Heart left ventricle (tissue), 16 donors: Measurements from ENCODE around the gene ANTKMT. TPM values are rescaled to one million over a fixed set of nuclear protein-coding genes. Genes with fewer than 3 reads are reported as not detected.

Experiments used
- ATAC-seq, 4 donors: fragments of 200-7000 bp; cut with Tn5 transposase; one replicate each; pipeline ENCODE4 v1.9.1; 2020 to 2022; ENCODE audit warnings: moderate library complexity in 4 of 4, mild to moderate bottlenecking in 3 of 4, moderate number of reproducible peaks in 1 of 4
- DNase-seq, 5 donors: peaks; one replicate each; pipeline ENCODE4 v3.0.0-alpha.2; 2020
- H3K27ac ChIP-seq, 12 donors: fragments of 200-600 bp; sonication (generic) in 4 of 12; one replicate each; pipeline versions ENCODE4 v1.5.0 to v1.8.0; 2016 to 2022; ENCODE audit warnings: mild to moderate bottlenecking in 2 of 12
- H3K27me3 ChIP-seq, 9 donors: fragments of 200-600 bp; sonication (generic) in 2 of 9; one replicate each; pipeline versions ENCODE4 v1.5.1 to v1.8.0; 2016 to 2022; ENCODE audit warnings: mild to moderate bottlenecking in 3 of 9
- H3K36me3 ChIP-seq, 9 donors: fragments of 200-600 bp; sonication (generic) in 2 of 9; one replicate each; pipeline versions ENCODE4 v1.5.0 to v1.8.0; 2018 to 2022; ENCODE audit warnings: mild to moderate bottlenecking in 2 of 9
- H3K4me1 ChIP-seq, 12 donors: fragments of 200-600 bp; sonication (generic) in 4 of 12; one replicate each; pipeline versions ENCODE4 v1.5.0 to v1.8.0; 2016 to 2022; ENCODE audit warnings: mild to moderate bottlenecking in 3 of 12
- H3K4me3 ChIP-seq, 12 donors: fragments of 200-600 bp; sonication (generic) in 4 of 12; one replicate each; pipeline versions ENCODE4 v1.5.0 to v1.8.0; 2017 to 2022; ENCODE audit warnings: mild to moderate bottlenecking in 9 of 12, moderate library complexity in 4 of 12
- H3K9me3 ChIP-seq, 12 donors: fragments of 200-600 bp; sonication (generic) in 4 of 12; one replicate each; pipeline versions ENCODE4 v1.5.0 to v1.8.0; 2016 to 2022; ENCODE audit warnings: mild to moderate bottlenecking in 1 of 12
- POLR2A ChIP-seq, 2 donors: fragments of 450-650 bp; IDR thresholded peaks; one replicate each; pipeline ENCODE4 v1.6.1; 2017; ENCODE audit warnings: antibody characterized with exemption in 2 of 2, mild to moderate bottlenecking in 2 of 2, moderate library complexity in 2 of 2
- WGBS, 4 donors: extraction: QIAGEN DNeasy Blood & Tissue Kit in 2 of 4; methylation state at CpG; one replicate each; pipeline versions ENCODE4 v1.1.5 to v1.1.7; 2013 to 2018; 5-methylcytosine and 5-hydroxymethylcytosine counted together
- intact Hi-C, 10 donors: fragments of 100-400 bp; cut with DNase I; formaldehyde crosslinking; loops; one replicate each; pipeline versions ENCODE4 v1.11.1 to v1.14.2; 2022
- polyA plus RNA-seq, 2 donors: library from polyadenylated mRNA; stranded (reverse); fragments of 200-250 nt; gene quantifications; one replicate each; pipeline ENCODE4 v1.2.3, GENCODE V29; 2013
- total RNA-seq, 9 donors: library from RNA; depleted of rRNA in 2 of 9; stranded (reverse); fragments of >200 nt in 2 of 9; fragmentation: NEBNext Ultra II Directional in 3 of 9; extraction: Animal tissue kit (Norgen Biotek cat#: 25700) in 3 of 9; gene quantifications; one replicate each; pipeline versions ENCODE4 v1.1.0 to v1.2.4, GENCODE V29; 2016 to 2023
- TF ChIP-seq, protein P1 (sequence below), 12 donors: fragments of 200-600 bp; sonication (generic) in 4 of 12; IDR thresholded peaks; one replicate each; pipeline versions ENCODE4 v1.5.0 to v1.8.0; 2018 to 2022; ENCODE audit warnings: antibody characterized with exemption in 12 of 12, mild to moderate bottlenecking in 5 of 12
- donor health status: ischemic (EF 13 %, LVEDD 7.1; RV severe dilation, severe dysfunction).
- donor health status: healthy with polysubstance abuse.
- donor health status: DM: no; HTN: yes; CAD: no.
- donor health status: DM: no; HTN: no; CAD: no.
- donor health status: ischemic (EF 25% LVEDD 6.9; RV normal size, moderate dysfunction).
- donor health status: ischemic (EF 25% LVEDD 5.7; RV mildly dilated, moderate dysfunction).
- donor health status: healthy.
- donor health status: DM: yes; HTN: yes; CAD: no.
- donor health status: ischemic (EF 35%, LVEDD 5.7; RV mildly dilated, moderate dysfunction).
- donor health status: nonischemic (EF 11% LVEDD 7.7; RV severe dilation, severe dysfunction).
- donor health status: DM: yes; HTN: yes; CAD: no.
- donor health status: PGD.
- donor health status: ischemic (EF 29% LVEDD 5.4; RV normal size, mild dysfunction).
- donor health status: nonischemic (EF 23%, LVEDD 6.1; RV moderate dilation, normal function).

Gene ANTKMT
- total and polyA plus RNA-seq, 11 donors = 22.9 to 48.6 (median 36.0) TPM

DNA sequence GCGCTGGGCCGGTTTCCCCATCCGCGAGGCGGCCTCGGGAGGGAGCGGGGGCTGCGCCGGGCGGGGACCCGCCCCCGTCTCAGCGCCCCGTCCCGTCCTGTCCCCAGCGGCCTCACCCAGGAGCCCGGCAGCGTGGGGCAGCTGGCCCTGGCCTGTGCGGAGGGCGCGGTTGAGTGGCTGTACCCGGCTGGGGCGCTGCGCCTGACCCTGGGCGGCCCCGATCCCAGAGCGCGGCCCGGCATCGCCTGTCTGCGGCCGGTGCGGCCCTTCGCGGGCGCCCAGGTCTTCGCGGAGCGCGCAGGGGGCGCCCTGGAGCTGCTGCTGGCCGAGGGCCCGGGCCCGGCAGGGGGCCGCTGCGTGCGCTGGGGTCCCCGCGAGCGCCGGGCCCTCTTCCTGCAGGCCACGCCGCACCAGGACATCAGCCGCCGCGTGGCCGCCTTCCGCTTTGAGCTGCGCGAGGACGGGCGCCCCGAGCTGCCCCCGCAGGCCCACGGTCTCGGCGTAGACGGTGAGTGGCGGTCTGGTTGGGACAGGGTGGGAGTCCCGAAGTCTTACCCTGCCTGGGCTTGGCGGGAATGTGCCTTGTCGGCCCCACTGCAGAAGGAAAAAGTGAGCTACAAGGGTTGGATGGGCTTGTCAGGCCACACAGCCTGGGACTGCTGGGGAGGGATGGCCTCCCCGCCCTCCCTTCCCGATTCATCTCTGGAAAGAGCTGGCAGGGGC, 5.3 kb upstream of the ANTKMT start:
- TF ChIP-seq, protein P1, sequence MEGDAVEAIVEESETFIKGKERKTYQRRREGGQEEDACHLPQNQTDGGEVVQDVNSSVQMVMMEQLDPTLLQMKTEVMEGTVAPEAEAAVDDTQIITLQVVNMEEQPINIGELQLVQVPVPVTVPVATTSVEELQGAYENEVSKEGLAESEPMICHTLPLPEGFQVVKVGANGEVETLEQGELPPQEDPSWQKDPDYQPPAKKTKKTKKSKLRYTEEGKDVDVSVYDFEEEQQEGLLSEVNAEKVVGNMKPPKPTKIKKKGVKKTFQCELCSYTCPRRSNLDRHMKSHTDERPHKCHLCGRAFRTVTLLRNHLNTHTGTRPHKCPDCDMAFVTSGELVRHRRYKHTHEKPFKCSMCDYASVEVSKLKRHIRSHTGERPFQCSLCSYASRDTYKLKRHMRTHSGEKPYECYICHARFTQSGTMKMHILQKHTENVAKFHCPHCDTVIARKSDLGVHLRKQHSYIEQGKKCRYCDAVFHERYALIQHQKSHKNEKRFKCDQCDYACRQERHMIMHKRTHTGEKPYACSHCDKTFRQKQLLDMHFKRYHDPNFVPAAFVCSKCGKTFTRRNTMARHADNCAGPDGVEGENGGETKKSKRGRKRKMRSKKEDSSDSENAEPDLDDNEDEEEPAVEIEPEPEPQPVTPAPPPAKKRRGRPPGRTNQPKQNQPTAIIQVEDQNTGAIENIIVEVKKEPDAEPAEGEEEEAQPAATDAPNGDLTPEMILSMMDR (IDR thresholded peaks at IDR 0.05) = peak in 3 of 12 donors; percentile 11 to 22 (median 11)
- peak in 1 of 2 donors; percentile 14 for TF ChIP-seq POLR2A (IDR thresholded peaks at IDR 0.05)
- intact Hi-C loops = loop anchor here in 1 of 10 donors (5.0 kb wide), 1 partner anchor 342 kb away; no protein-coding TSS in a partner anchor
- Histone ChIP-seq H3K4me3 (peak overlapping the region; percentile 62 to 93 (median 74)), H3K36me3 (peaks cover 0 to 4% (median 0%) of the 10 kb centered on the region in 9 donors), H3K27me3 (peaks cover 0 to 28% (median 8%) of the 10 kb centered on the region in 9 donors), H3K9me3 (no peaks in the 10 kb centered on the region), H3K27ac (peak overlapping the region in 8 of 12 donors; percentile 18 to 58 (median 41)), H3K4me1 (peaks cover 0 to 53% (median 33%) of the 10 kb centered on the region in 12 donors)
- 1 to 9% (median 2%) methylated on average over 9 to 74 of the region's 74 CpGs for WGBS, 4 donors
- no peak for DNase-seq
- peak in 2 of 4 donors; percentile 1 to 2 for ATAC-seq

- 19 to 37% (median 30%) methylated on average over 4 to 12 of the region's 12 CpGs for WGBS, 4 donors
- peaks cover 0 to 22% (median 4%) of the 10 kb centered on the region in 9 donors for H3K27me3 ChIP-seq
- DNase-seq (no peak), ATAC-seq (no peak)
- no peaks in the 10 kb centered on the region for H3K9me3 ChIP-seq
- peak overlapping the region in 2 of 12 donors; percentile 37 to 58 for H3K27ac ChIP-seq
- peaks cover 0 to 4% (median 0%) of the 10 kb centered on the region in 9 donors for H3K36me3 ChIP-seq
- peaks cover 0 to 56% (median 34%) of the 10 kb centered on the region in 12 donors for H3K4me1 ChIP-seq
- intact Hi-C loops = loop anchor here in 1 of 10 donors (5.0 kb wide), 1 partner anchor 341 kb away; no protein-coding TSS in a partner anchor
- peak overlapping the region in 10 of 12 donors; percentile 62 to 93 (median 75) for H3K4me3 ChIP-seq
- TF ChIP-seq POLR2A (IDR thresholded peaks at IDR 0.05) = no peak
- TF ChIP-seq, protein P1 (IDR thresholded peaks at IDR 0.05) = no peak
Measured at GRCh38 chr16:716200-716568, 4.8 kb upstream of the ANTKMT start.

GRCh38 chr16:716768-717325, 4.1 kb upstream of the ANTKMT start:
- H3K4me3 ChIP-seq = peak overlapping the region in 1 of 12 donors; percentile 93
- H3K4me1 ChIP-seq = peaks cover 4 to 56% (median 40%) of the 10 kb centered on the region in 12 donors

DNA sequence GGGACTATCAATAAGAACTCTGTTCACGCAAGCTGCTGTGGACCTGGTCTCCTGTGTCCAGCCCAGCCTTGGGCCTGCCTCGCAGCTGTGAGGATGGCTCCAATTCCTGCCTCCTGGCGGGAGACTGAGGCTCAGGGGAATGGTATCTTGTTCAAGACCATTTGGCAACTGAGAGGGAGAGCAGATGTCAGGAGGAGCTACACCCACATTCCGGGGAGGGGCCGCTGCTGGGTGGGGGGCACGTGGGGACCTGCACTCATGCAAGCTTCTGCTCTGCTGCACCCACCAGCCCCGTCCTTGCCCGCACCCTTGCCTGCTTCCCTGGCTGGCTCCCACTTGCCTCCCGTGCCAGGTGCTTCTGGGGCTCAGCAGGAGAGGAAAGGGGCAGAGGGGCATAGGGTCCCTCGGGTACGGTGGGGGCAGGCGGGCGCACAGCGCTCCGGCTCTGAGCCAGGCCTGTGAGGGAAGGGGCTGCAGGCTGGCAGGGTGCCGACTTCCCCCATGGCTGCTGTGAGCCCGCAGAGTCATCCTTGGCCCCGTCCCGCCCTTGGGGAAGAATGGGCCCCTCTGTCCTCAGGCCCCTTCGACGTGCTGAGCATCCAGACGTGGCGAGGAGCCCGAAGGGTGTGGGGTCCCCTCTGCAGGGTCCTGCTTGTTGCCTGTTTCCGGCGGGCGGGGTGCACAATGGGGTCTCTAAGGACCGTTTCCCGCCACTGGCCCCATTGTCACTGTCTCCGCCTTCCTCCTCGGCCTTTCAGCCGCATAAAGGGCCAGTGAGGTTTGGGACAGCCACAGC, 3.3 kb upstream of the ANTKMT start:
- H3K27me3 ChIP-seq = peaks cover 0 to 18% (median 0%) of the 10 kb centered on the region in 9 donors
- WGBS, 4 donors = 75 to 86% (median 81%) methylated on average over 12 to 32 of the region's 32 CpGs
- ATAC-seq (no peak), DNase-seq (no peak)
- H3K27ac ChIP-seq = no peak overlapping the region
- TF ChIP-seq, protein P1 (IDR thresholded peaks at IDR 0.05) = no peak
- no peak for TF ChIP-seq POLR2A (IDR thresholded peaks at IDR 0.05)
- H3K36me3 ChIP-seq = peaks cover 0 to 4% (median 0%) of the 10 kb centered on the region in 9 donors
- intact Hi-C loops = loop anchor here in 1 of 10 donors (5.0 kb wide), 1 partner anchor 340 kb away; no protein-coding TSS in a partner anchor
- H3K9me3 ChIP-seq = no peaks in the 10 kb centered on the region
- H3K4me1 ChIP-seq = peaks cover 4 to 61% (median 42%) of the 10 kb centered on the region in 12 donors
- no peak overlapping the region for H3K4me3 ChIP-seq

More at GRCh38 chr16:716768-717325, 4.1 kb upstream of the ANTKMT start:
- WGBS, 4 donors = 88 to 94% (median 92%) methylated on average over 18 to 29 of the region's 29 CpGs
- Histone ChIP-seq H3K36me3 (peaks cover 0 to 4% (median 0%) of the 10 kb centered on the region in 9 donors), H3K27ac (no peak overlapping the region), H3K9me3 (no peaks in the 10 kb centered on the region), H3K27me3 (peaks cover 0 to 18% (median 0%) of the 10 kb centered on the region in 9 donors)
- DNase-seq = no peak
- intact Hi-C loops = loop anchor here in 1 of 10 donors (5.0 kb wide), 1 partner anchor 340 kb away; no protein-coding TSS in a partner anchor
- no peak for TF ChIP-seq POLR2A (IDR thresholded peaks at IDR 0.05)
- no peak for ATAC-seq
